ENCODE data around the gene RNF149. TPM values are rescaled to one million over a fixed set of nuclear protein-coding genes. Genes with fewer than 3 reads are reported as not detected.
"Not testable (repeated sequence)": the region's sequence is repeated elsewhere in the genome, so short reads cannot be mapped to it uniquely, and the experiment has no call there.

Gene RNF149
- polyA plus RNA-seq, 3 donors: 35.2 to 64.6 (median 59.6) TPM

DNA sequence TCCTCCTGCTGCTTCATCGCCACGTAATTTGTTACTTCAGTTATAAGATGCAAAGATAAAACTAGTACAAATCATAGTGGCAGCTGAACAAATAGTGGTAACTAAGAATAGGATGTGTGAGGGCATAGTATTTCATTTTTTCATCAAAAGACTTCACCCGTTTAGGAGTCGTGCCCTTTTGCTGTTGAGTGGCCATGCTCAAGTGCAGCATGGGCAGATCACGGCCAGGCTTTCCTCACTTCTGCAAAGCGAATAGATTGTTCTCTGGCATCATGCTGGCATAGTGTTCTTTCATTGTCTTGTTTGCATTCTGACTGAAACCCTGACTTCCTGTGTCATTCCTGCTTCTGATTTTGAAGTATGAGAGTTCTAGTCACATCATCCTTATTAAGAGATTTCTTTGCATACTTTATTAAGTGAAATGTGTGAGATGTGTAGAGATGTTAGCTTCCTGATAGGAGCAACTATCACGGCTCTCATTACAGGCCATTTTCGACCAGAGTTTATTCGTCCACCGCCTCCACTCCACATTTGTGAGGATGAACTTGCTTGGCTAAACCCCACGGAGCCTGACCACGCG is 44.1 kb downstream of the RNF149 start:
- no peak for DNase-seq

DNA sequence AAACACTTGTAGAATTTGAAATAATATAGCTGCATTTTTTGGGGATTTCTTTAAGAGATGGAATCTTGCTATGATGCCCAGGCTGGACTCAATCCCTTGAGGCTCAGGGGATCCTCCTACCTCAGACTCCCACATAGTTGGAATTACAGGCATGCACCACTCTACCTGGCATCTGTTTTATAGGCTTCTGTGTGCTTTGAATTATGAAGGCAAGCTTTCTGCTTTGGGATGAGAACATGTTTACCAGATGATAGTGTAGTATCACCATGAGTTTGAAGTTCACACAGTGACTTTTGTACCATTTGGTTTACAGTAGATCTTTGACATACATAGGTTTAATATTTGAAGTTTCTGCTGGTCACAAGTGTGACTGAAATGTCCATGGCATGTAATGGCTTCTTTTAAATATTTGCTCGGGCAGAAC is 45.1 kb downstream of the RNF149 start:
- DNase-seq: no peak

DNA sequence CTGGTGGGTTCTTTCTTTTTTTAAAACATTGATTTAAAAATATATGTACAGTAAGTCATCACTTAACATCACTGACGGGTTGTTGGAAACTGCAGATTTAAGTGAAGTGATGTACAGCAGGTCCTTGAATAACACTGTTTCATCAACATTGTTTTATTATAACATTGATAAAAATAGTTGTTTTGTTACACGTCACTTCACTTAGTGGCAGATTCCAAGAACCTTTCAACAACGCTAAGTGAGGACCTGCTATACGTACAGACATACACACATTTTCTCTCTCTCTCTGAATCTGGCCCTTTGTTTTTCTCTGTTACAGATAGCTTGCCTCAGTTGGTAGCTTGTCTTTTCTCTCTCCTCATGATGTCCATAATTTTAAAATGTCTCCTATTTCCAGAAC is 46.4 kb downstream of the RNF149 start:
- DNase-seq: no peak

DNA sequence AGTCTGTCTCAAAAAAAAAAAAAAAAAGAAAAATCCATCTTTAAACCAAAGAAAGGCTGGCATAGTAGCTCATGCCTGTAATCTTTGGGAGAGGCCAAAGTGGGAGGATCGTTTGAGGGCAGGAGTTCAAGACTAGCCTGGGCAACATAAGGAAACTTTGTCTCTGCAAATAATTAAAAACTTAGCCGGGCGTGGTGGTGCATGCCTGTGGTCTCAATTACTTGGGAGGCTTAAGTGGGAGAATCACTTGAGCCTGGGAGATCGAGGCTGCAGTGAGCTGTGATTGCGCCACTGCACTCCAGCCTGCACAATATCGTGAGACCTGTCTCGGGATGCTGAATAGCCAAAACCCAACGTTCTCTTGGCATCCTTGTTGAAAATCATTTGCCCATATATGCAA is 49.7 kb downstream of the RNF149 start:
- DNase-seq: no peak

DNA sequence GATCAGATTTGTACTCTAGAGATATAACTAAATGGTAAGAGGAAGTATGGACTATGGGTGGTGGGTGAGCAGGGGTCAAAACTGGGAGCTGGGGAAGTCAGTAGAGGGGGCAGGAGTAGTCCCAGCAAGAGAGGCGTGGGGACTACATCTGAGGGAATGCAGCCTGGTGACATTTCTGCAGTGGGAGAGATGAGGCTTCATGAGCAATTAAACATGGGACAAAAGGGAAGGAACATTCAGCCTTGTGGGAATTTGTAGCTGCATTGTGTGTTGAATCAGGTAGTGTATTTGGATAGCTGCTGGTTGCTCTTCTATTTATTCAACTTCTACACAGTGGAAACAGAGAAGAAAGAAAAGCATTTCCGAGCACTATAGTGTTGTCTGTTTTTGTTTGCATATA is 52.2 kb downstream of the RNF149 start:
- no peak for DNase-seq

DNA sequence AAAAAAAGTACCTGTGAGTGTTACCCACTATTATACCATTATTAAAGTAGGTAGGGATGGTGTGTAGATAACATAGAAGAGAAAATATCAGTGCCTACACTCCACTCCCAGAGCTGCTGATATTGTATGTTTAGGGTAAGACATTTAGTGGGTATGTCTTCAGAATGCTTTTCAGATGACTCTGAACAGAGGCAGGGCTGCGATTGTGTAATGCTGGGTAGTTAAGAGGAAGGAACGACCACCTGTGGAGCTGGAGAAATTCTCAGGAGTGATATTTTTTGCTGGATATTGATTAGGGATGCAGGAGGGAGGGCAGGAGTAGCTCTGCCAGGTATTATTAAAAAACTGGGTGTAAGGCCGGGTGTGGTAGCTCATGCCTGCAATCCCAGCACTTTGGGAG is 53.0 kb downstream of the RNF149 start:
- DNase-seq: no peak

DNA sequence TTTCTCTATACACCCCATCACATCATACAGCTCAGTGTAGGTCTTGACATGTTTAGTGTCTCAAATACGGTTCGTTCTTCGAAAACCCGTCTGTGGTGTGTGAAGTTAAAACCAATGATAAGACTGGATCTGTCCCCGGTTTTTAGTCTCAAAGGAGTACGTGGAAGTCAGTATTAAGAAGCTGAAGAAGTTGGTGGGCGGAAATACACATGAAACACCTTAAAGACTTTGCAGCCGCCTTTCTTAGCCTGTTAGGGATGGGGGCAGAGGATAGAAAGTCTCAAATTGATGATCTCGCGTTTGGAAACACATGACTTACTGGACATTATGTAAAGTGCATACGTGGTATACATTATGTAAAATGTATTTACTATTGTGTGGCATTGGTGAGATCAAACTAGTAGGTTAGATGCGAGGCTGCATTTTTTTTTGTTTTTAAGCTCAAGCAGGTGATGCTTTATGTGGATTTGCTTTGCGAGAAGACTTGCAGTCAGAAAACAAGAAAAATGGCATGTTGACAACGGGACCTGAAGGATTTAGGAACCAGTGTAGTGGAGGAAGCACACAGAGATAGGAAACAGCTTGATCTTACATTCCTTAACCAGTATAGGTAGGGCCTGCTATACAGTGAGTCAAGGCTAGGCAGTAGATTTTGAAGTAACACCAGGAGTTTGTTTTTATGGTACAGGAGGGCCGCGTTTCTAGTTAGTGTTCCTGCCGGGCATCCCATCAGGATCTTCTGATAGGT is 54.6 kb downstream of the RNF149 start:
- DNase-seq: no peak

DNA sequence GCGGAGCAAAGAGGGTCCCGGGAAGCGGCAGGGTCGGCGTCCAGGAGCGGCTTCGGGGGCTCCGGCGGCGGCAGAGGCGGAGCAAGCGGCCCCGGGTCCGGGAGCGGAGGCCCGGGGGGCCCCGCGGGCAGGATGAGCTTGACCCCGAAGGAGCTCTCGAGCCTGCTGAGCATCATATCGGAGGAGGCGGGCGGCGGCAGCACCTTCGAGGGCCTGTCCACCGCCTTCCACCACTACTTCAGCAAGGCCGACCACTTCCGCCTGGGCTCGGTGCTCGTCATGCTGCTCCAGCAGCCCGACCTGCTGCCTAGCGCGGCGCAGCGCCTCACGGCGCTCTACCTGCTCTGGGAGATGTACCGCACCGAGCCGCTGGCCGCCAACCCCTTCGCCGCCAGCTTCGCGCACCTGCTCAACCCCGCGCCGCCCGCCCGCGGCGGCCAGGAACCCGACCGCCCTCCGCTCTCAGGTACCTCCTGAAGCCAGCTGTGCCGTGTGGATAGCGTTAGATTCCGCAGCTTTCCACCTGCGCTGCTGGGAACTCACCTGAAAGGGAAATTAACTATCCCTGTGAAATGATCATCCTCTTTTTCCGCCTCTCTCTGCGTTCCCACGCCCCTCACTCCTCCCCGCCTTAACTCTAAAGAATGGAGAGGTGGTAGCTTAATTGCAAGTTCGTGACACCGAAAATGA is 55.3 kb downstream of the RNF149 start:
- DNase-seq: peak; percentile 55

DNA sequence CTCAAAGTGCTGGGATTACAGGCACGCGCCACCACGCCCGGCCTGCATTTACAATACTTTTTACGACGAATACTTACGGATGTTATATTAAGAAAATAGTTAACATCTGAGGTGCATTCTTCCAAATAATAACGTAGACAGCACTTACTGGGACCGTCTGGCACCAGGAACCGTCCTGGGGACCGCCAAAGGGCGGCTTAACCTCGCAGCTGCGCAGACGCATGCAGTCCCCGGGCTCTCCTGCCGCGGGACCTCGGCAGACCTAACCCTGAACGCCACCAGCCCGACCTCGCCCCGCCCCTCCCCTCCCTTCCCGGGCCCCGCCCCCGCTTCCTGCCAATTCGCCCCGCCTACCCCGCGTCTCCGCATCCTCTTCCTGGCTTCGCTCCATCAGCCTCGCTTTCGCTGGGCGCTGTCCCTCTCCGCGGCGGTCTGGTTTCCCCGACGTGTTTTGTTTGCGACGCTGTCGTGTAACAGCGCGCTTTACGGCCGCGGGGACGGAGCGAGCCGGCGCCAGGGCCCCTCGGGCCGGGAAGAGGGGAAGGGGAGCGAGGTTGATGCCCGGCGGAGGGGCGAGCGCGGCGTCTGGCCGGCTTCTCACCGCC is 56.0 kb downstream of the RNF149 start, which contains the start of gene CNOT11:
Gene CNOT11, plus strand, starts transcription at position 479 of the 605 bp plus-strand sequence. Its CDS starts 79 bp downstream, at position 558.
- DNase-seq: peak; percentile 99

DNA sequence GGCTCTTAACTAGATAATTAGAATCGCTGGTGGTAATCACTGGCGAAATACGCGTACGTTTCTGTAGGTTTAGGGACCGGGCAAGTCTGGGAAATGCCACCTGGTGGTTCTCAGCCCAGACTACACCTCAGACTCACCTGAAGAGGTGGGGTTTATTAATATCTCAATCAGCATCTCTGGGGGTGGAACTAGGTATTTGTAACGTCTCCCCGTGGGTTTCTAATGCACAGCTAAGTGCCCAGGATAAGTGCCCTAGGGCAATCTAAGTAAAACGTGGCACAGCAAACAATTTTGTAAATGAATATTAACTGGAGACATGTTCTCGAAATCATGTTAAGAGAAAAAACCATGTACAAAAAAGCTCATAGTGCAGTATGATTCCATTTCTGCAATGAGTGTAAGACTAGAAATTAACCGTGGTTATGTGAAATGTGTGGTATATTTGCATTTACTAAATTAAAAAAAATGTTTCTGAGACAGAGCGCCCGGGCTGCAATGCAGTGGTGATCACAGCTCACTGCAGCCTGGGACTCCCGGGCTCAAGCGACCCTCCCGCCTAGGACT is 56.6 kb downstream of the RNF149 start:
- peak; percentile 44 for DNase-seq

DNA sequence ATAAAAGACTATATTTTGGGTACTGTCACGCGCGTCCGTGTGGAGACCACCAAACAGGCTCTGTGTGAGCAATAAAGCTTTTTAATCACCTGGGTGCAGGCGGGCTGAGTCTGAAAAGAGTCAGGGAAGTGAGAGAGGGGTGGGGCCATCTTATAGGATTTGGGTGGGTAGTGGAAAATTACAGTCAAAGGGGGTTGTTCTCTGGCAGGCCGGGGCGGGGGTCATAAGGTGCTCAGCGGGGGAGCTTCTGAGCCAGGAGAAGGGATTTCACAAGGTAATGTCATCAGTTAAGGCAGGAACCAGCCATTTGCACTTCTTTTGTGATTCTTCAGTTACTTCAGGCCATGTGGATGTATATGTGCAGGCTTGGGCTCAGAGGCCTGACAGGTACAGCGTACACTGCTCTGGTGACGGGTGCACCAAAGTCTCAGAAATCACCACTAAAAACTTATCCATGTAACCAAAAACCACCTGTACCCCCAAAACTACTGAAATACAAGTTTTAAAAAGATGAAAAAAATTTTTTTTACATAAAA is 57.2 kb downstream of the RNF149 start:
- DNase-seq: not testable (repeated sequence)

DNA sequence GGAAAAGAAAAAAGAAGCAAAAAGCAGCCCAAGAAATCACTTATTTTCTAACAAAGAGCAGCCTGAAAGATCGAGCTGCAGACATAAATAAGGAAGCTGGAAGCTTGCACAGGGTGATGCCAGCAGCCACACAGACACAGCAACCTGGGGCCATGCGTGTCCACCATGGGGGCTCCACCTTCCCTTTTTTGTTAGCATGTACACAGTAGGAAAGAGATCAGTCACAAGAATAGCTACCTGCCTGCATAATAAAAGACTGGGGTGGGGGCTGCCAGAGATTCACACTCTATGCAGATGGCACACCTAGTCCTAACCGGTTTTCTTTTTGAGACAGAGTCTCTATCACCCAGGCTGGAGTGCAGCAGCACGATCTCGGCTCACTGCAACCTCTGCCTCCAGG is 58.7 kb downstream of the RNF149 start:
- no peak for DNase-seq

DNA sequence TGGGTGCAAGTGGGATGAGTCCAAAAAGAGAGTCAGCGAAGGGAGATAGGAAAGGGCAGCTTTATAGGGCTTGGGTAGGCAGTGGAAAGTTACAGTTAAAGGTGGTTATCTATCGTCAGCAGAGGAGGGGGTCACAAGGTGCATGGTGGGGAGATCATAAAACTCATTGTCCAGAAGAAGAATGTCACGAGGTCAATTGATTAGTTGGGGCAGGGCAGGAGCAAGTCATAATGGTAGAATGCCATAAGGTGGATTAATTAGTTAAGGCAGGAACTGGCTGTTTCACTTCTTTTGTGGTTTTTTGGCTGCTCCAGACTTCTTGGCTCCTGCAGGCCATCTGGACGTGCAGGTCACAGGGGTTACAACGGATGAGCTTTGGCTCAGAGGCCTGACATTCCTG is 59.7 kb downstream of the RNF149 start:
- DNase-seq: not testable (repeated sequence)

DNA sequence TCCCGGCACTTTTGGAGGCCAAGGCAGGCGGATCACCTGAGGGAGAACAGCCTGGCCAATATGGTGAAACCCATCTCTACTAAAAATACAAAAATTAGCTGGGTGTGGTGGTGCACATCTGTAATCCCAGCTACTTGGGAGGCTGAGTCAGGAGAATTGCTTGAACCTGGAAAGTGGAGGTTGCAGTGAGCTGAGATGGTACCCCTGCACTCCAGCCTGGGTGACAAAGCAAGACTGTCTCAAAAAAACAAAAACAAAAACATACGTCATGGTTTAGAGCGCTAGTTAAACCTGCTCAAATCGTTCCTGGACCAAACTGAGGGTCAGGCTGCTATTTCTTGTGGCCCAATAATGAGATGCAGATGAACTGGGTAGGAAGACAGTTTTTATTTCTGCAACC is 63.0 kb downstream of the RNF149 start:
- not testable (repeated sequence) for DNase-seq

DNA sequence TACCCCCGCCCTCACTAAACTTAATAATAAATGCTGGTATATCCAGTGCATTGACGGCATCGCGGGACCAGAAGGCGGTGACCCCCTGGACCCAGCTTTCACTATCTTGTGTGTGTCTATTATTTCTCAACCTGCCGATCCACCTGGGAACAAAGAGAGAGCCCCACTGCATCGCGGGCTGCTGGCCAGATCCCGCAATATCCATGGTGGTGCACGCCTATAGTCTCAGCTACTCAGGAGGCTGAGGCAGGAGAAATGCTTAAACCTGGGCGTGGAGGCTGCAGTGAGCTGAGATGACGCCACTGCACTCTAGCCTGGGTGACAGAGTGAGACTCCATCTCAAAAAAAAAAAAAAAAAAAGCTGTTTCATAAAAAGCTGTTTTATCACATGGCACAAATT is 63.6 kb downstream of the RNF149 start:
- DNase-seq: not testable (repeated sequence)

DNA sequence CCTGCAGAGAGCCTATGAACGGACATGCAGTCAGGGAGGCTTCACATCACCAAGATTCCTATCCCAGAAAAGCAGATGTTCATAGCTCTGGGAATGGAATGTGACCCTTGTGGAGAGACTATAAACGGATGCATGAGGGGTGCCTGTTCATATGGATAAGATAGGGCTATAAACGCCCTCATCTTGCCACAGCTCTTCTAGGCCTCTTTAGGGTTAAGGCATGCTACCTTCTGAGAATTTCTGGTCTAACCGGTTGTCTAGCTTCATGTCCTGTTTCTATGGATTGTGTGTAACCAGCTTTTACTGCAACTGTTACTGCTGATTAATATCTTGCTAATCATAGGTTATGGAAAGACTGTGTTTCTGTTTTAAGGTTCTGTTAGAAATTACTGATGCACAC is 64.1 kb downstream of the RNF149 start:
- not testable (repeated sequence) for DNase-seq

DNA sequence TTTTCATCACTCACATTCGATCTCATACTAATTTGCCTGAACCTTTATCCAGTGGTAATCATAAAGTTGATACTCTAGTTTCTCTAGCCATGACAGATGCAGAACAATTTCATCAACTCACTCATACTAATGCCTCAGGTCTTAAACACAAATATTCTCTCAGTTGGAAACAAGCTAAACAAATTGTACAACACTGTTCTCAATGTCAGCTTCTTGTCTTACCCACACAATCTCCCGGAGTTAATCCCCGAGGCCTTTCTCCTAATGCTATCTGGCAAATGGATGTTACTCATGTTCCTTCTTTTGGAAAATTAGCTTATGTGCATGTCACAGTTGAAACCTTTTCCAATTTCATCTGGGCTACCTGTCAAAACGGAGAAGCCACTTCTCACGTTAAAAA is 67.3 kb downstream of the RNF149 start:
- DNase-seq: no peak

DNA sequence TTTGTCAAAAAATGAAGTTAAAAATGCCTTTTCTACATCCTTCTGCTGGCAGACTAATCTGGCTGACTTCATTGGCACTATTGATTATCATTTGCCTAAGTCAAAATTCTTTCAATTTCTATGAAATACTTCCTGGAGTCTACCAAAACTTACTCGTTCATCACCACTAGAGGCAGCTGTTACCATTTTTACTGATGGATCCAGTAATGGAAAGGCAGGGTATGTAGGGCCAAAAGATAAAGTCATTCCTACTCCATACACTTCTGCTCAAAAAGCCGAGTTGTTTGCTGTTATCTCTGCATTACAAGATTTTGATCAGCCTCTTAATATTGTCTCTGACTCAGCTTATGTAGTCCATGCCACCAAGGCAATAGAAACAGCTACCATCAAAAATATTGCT is 67.8 kb downstream of the RNF149 start:
- not testable (repeated sequence) for DNase-seq

DNA sequence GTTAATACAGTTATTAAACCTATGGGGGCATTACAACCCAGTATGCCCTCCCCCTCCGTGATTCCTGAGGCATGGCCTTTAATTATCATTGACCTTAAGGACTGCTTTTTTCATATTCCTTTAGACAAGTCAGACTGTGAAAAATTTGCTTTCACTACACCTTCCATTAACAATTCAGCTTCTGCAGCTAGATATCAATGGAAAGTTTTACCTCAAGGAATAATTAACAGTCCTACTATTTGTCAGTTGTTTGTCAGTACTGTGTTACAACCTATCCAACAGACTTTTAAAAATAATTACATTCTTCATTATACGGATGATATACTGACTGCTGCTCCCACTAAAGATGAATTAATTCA is 68.8 kb downstream of the RNF149 start:
- DNase-seq: not testable (repeated sequence)

DNA sequence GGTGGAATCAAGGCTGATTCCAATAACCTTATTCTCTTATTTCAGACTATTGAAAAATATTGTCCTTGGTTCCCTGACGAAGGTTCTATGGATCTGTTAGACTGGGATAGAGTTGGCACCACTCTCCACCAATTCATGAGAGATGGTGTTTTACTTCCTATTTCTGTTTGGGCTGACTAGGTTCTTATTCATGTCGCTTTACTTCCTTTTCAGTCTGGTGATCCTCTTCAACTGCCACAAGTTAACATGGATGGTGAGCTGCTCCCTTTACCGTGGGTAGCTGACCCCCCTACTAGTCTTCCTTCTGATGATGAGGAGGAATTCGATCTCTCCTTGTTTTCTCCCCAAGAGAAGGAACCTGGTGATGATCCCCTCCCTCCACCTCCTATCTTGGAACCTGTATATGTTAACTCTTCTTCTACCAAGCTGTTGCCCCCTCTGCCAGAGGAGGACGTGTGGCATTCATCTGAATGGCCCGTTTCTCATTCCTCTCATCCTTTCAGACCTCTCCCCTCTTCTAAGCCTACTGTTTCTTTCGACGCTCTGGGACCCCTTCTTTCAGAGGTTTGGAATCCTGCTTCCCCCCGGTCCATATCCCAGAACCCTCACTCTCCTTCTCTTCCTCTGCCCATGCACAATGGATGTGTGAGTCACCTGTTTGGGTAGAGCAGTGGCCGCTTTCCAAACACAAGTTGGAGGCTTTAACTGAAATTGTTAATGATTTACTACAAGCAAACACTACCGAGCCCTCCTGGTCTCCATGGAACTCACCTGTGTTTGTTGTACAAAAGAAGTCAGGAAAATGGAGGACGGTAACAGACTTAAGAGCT is 69.4 kb downstream of the RNF149 start:
- peak; percentile 52 for DNase-seq

DNA sequence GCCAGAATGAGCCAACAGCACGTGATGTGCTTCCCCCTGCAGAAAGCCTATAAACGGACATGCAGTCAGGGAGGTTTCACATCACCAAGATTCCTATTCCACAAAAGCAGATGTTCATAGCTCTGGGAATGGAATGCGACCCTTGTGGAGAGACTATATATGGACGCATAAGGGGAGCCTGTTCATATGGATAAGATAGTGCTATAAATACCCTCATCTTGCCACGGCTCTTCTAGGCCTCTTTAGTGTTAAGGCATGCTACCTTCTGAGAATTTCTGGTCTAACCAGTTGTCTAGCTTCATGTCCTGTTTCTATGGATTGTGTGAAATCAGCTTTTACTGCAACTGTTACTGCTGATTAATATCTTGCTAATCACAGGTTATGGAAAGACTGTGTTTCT is 70.6 kb downstream of the RNF149 start:
- not testable (repeated sequence) for DNase-seq
